GM13976 (cell line): ENCODE measurements around the gene OR52K1.

Source experiments
- DNase-seq: peaks from one replicate; pipeline ENCODE4 v3.0.0; 2012; ENCODE audit warnings: low spot score
- CTCF ChIP-seq: IDR thresholded peaks from 2 replicates; pipeline ENCODE4 v1.5.1; 2012; ENCODE audit warnings: borderline replicate concordance, mild to moderate bottlenecking; ENCODE audit not compliant: insufficient read depth; ENCODE audit errors: extremely low read depth, missing control alignments, control extremely low read depth
- in situ Hi-C: fragments of 300-500 bp; cut with MboI; formaldehyde crosslinking; loops from one replicate; pipeline ENCODE4 v1.12.0; 2022; ENCODE audit warnings: low sequenced_read_pairs, mixed read lengths, inconsistent platforms; ENCODE audit not compliant: unreplicated experiment

Gene OR52K1

GRCh38 chr11:4453118-4453517, 29.3 kb upstream of the OR52K1 start:
- in situ Hi-C loops: no loop called here
- no peak for TF ChIP-seq CTCF
- no peak for DNase-seq

DNA sequence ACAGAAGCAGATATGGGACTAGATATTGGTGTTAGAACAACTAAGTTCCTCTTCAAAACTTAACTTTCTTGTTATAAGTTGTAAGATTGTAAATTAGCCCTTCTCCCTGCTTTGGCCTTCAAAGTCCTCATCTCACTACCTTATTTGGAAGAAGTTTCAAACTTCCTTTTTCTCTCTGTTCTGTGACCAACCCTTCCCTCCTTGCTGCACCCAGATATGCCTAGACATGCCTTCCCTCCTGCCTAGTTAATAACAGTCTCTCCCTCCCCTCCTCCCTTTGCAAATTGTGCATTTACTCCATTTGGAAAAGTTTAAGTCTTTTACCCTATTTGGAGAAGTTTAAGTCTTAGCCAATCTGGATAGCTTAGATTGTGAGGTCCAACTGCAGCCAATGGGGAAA, 28.4 kb upstream of the OR52K1 start:
- in situ Hi-C loops: no loop called here
- no peak for DNase-seq

DNA sequence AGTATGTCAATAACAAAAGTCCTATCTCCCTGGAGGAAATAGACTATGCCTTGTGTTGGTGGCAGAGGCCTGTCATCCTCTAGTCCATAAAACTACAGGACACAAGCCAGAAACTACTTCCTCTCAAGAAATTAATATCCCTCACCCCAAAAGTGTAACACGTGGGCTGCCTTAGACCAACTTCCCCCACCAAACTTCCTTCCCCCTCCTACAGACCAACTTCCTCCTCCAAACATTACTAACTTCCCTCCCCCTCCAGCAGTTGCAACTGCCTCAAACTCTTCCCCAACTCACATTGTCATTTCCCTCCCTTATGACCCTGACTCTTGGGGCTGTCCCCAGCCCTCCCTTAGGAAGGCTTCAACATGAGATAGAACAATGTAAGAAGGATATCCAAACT, 27.0 kb upstream of the OR52K1 start:
- no peak for DNase-seq
- in situ Hi-C loops: no loop called here
- TF ChIP-seq CTCF: no peak

More for the DNA sequence above, 28.4 kb upstream of the OR52K1 start:
- no peak for TF ChIP-seq CTCF

DNA sequence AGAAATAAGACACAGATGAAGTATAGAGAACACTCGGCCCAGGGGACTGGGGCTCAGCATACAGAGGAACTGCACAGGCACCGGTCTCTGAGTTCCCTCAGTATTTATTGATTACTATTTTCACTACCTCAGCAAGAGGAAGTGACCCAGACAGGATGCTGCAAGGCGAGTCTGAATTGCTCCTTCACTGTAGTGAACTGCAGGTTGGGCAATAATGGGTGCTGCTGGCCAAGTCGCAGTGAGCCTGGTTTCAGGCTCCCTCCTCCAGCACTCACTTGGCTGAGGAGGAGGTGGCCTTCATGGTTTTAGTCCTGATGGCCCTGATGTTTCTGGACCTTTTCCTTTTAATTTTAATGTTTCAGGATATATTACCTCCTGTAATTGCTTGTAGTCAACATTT, 22.9 kb upstream of the OR52K1 start:
- in situ Hi-C loops: no loop called here
- DNase-seq: no peak
- TF ChIP-seq CTCF: no peak

DNA sequence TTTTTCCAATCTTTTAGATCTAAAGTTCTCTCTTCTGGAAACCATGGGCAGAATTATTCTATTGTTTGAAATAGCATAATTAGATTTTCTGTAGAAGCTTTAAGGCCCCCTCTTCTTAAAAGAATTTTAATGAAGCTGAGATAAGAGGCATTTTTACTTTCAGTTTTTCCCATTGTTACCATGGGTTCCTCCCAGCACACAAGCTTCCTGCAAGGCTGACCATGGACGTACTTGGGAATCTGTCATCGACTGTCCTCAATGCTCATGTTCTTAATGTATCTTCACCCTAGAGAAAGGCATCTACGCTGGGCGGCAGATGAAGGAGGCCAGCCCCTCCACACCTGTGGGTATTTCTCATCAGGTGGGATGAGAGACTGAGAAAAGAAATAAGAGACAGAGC, 22.3 kb upstream of the OR52K1 start:
- DNase-seq: no peak
- TF ChIP-seq CTCF: no peak
- in situ Hi-C loops: no loop called here

DNA sequence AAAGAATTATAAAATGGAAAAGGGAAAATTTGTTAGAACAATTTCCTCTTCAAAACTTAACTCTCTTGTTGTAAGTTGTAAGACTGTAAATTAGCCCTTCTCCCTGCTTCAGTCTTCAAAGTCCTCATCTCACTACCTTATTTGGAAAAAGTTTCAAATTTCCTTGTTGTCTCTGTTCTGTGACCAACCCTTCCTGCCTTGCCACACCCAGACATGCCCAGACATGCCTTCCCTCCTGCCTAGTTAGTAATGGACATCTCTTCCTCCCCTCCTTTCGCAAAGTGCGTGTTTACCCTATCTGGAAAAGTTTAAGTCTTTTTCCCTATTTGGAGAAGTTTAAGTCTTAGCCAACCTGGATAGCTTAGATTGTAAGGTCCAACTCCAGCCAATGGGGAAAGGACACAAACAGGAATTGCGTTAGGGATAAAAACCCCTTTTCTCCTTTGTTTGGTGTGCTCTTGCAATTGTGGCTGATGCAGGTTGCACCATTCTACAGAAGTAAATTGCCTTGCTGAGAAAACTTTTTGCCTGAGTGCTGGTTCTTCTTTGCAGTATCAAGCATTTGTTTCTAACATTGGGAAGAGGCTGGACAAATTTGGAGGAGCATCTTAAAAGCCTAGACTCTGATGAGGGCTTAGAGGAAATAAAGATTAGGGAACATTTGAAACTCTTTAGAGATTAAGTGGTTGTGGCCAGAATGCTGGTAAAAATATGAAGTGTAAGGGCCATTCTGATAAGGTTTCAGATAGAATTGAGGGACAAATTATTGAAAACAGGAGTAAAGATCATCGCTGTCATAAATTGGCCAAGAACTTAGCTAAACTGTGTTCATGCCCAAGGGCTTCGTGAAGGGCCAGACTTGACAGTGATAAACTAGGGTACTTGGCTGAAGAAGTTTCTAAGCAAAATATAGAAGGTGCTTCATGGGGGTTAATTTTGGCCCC, 18.0 kb upstream of the OR52K1 start:
- TF ChIP-seq CTCF: no peak
- no peak for DNase-seq
- in situ Hi-C loops: no loop called here
